SU-DHL-6 (cell line): Measurements from ENCODE around the gene KERA.

ENCODE experiments used
- EZH2phosphoT487 ChIP-seq: fragments of 200-600 bp; sonication (generic), shearing (Covaris generic); conservative IDR thresholded peaks from 2 replicates; pipeline ENCODE4 v1.6.1; 2018; ENCODE audit warnings: mild to moderate bottlenecking, antibody characterized with exemption, low read length, moderate library complexity, mixed read lengths
- TF ChIP-seq, protein P1 (sequence below): fragments of 200-600 bp; sonication (generic); IDR thresholded peaks from one replicate; pipeline ENCODE4 v1.5.1; 2017; ENCODE audit warnings: antibody characterized with exemption, mild to moderate bottlenecking, low read length, moderate library complexity; ENCODE audit not compliant: insufficient read depth, poor library complexity, severe bottlenecking

DNA sequence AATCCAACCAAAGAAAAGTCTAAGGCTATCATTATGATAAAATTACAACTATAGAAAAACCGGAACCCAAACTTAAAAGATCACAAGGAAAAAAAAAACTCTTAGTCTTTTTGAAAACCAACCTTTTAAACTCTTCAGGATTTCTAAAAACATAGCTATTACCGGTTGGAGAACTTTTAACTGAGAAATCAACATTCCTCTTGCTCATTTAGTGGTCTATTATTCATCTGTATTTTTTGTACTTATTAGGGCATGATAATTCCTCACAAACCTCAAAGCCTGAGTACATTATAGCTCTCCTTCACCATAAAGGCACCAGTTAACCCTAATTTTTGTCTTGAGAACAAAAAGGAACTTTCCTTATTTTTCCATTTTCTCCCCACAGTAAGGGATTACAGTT is 43.1 kb upstream of the KERA start:
- TF ChIP-seq, protein P1, sequence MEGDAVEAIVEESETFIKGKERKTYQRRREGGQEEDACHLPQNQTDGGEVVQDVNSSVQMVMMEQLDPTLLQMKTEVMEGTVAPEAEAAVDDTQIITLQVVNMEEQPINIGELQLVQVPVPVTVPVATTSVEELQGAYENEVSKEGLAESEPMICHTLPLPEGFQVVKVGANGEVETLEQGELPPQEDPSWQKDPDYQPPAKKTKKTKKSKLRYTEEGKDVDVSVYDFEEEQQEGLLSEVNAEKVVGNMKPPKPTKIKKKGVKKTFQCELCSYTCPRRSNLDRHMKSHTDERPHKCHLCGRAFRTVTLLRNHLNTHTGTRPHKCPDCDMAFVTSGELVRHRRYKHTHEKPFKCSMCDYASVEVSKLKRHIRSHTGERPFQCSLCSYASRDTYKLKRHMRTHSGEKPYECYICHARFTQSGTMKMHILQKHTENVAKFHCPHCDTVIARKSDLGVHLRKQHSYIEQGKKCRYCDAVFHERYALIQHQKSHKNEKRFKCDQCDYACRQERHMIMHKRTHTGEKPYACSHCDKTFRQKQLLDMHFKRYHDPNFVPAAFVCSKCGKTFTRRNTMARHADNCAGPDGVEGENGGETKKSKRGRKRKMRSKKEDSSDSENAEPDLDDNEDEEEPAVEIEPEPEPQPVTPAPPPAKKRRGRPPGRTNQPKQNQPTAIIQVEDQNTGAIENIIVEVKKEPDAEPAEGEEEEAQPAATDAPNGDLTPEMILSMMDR = no peak
- no peak for TF ChIP-seq EZH2phosphoT487
